Stimulated activated naive CD8-positive, alpha-beta T cell treated with anti-CD3 and anti-CD28 coated beads, Interleukin-15, Interleukin-2, amounts not matched to agents 100 ng/mL and 50 ng/mL, for 24 hours (primary cell): Measurements from ENCODE around the gene PSENEN.
"Not testable (repeated sequence)": the region's sequence is repeated elsewhere in the genome, so short reads cannot be mapped to it uniquely, and the experiment has no call there.

Experiments used
- H3K27ac Mint-ChIP-seq: one replicate; pipeline ENCODE4 v1.8.0; 2021; ENCODE audit warnings: mild to moderate bottlenecking, mixed read lengths
- H3K27me3 Mint-ChIP-seq: one replicate; pipeline ENCODE4 v1.8.0; 2021; ENCODE audit warnings: mixed read lengths
- H3K36me3 Mint-ChIP-seq: one replicate; pipeline ENCODE4 v1.8.0; 2021; ENCODE audit warnings: low read depth, mixed read lengths
- H3K4me1 Mint-ChIP-seq: one replicate; pipeline ENCODE4 v1.8.0; 2021; ENCODE audit warnings: low read depth, mixed read lengths
- H3K4me3 Mint-ChIP-seq: one replicate; pipeline ENCODE4 v1.8.0; 2021; ENCODE audit warnings: mild to moderate bottlenecking, mixed read lengths
- H3K9me3 Mint-ChIP-seq: one replicate; pipeline ENCODE4 v1.8.0; 2021; ENCODE audit warnings: mixed read lengths

Gene PSENEN

DNA sequence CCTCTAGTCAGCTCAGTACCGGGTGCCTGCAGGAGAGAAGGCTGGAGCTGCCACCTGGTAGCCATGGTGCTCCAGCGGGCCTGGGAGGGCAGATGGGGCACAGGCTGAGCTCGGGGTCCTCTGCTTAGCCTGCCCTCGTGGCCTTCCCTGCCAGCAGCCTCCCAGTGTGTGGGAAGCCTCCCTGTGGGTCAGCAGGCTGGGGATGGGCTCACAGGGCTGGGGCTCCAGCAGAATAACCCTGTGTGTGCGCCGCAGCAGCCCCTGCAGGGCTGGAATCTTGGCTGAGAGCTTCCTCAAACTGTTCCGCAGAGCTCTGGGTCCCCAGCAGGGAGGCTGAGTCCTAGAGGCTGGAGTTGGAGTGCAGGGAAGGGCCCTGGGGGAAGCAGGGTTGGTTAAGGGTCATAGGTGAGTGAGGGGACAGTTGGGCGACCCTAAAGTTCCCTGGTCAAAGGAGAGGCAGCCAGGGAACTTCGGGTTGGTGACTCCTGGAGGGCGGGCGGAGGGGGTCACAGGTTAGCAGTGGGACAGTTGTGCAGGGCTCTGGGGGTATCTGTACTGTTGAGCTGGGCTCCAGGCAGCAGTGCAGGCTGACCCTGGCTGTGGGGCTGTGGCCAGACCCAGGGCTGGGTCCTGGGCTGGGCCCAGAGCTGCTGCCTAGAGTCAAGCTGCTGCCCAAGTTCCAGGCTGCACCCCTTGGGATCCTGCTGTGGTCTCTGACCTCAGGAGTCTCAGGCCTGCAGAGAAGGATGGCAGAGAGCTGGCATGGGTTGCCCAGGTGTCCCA is 43.9 kb downstream of the PSENEN start:
- no peaks in the 10 kb centered on the region for H3K27me3 Mint-ChIP-seq
- H3K36me3 Mint-ChIP-seq = no peaks in the 10 kb centered on the region
- H3K4me1 Mint-ChIP-seq = no peaks in the 10 kb centered on the region
- no peak overlapping the region for H3K27ac Mint-ChIP-seq
- H3K9me3 Mint-ChIP-seq = no peaks in the 10 kb centered on the region
- H3K4me3 Mint-ChIP-seq = no peak overlapping the region

DNA sequence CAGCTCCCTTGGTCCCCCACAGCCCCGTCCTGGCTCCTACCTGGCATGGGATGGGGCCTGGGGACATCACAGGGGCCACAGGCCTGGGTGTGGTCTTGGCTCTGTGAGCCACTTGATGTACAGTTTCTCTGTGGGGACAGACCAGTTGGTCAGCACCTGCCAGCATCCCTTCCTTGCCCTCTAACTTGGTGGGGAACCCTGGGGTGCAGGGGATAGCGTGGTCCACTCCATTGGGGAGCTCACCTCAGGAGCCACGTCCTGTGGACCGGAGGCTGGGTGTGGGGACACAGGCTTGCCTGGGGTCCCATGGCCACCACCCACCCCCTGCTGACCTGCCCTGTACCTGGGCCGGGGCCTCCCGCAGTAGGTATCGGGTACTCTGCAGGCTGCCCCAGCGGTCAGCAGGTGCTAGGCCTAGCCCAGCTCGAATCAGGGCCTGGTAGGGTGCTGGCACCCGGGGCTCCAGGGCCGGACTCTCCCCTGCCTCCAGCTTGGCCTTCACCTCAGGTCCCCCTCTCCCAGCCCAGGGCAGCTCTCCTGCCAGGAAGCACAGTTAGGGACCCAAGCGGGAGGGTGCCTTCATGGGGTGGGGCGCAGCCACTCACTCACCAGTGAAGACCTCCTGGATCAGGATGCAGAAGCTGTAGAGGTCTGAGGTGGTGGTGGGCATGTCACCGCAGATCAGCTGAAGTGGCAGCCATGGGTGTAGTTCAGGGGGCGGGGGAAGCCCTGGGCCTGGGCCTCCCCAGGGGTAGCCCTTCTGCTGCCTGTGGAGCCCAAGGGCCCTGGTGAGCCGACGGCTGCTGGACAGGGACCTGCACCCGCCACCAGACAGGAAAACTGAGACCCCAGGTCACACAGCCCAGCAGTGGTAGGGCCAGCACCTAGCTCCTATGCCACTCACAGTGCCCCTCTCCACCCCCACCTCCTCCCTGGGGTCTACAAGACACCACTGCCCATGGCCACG is 44.8 kb downstream of the PSENEN start:
- no peak overlapping the region for H3K4me3 Mint-ChIP-seq
- H3K27ac Mint-ChIP-seq = no peak overlapping the region
- no peaks in the 10 kb centered on the region for H3K36me3 Mint-ChIP-seq
- no peaks in the 10 kb centered on the region for H3K27me3 Mint-ChIP-seq
- H3K4me1 Mint-ChIP-seq = no peaks in the 10 kb centered on the region
- no peaks in the 10 kb centered on the region for H3K9me3 Mint-ChIP-seq

DNA sequence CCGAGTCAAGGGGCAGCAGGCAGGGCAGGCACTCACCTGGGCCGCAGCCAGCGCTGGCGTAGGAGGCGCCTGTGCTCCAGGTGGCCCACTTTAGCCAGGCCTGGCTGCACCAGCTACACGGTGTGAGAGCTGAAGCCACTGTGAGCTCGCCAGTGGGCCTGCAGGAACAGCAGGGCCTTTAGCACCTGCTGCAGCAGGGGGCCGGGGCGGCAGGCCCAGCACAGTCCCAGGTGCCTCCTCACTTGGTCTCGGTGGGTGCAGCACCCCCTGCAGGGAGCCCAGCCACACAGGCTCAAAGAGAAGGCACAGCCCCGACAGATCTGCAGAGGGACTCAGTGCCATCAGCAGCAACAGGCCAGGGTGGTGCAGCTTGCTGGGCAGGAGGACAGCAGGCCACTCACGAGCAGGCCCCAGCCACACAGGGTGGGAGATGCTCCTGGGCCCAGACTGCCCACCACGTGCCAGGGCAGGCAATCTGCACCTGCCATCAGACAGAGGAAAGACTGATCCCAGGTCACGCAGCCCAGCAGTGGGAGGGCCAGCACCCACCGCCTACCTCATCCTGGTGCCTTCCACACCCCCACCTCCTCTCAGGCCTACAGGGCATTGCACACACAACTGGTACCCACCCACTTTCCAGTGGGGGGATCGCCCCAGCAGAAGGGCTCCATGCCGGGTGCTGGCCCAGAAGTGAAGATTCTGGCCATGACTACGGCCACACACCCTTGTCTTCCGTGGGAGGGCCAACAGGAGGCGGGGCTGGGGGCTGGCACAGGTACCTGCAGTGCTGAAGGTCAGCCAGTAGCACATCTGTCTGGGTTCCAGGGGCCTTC is 45.7 kb downstream of the PSENEN start:
- no peak overlapping the region for H3K27ac Mint-ChIP-seq
- no peaks in the 10 kb centered on the region for H3K9me3 Mint-ChIP-seq
- no peaks in the 10 kb centered on the region for H3K36me3 Mint-ChIP-seq
- H3K4me3 Mint-ChIP-seq = no peak overlapping the region
- H3K27me3 Mint-ChIP-seq = peaks cover 5% of the 10 kb centered on the region
- H3K4me1 Mint-ChIP-seq = no peaks in the 10 kb centered on the region

- Mint-ChIP-seq H3K4me3 (no peak overlapping the region), H3K27me3 (peaks cover 11% of the 10 kb centered on the region), H3K4me1 (no peaks in the 10 kb centered on the region), H3K36me3 (no peaks in the 10 kb centered on the region), H3K9me3 (no peaks in the 10 kb centered on the region), H3K27ac (no peak overlapping the region)
Measured at GRCh38 chr19:35791814-35792279, 46.4 kb downstream of the PSENEN start.

GRCh38 chr19:35792312-35792711 is 46.9 kb downstream of the PSENEN start:
- Mint-ChIP-seq H3K4me1 (no peaks in the 10 kb centered on the region), H3K27ac (no peak overlapping the region), H3K36me3 (no peaks in the 10 kb centered on the region), H3K4me3 (no peak overlapping the region), H3K9me3 (no peaks in the 10 kb centered on the region), H3K27me3 (peaks cover 16% of the 10 kb centered on the region)

- Mint-ChIP-seq H3K27me3 (peaks cover 18% of the 10 kb centered on the region), H3K4me1 (no peaks in the 10 kb centered on the region)
Measured at GRCh38 chr19:35792888-35793287, 47.4 kb downstream of the PSENEN start.

GRCh38 chr19:35793381-35794165 is 48.1 kb downstream of the PSENEN start:
- no peaks in the 10 kb centered on the region for H3K36me3 Mint-ChIP-seq
- H3K27me3 Mint-ChIP-seq = peaks cover 22% of the 10 kb centered on the region
- no peak overlapping the region for H3K27ac Mint-ChIP-seq
- H3K4me1 Mint-ChIP-seq = no peaks in the 10 kb centered on the region
- H3K9me3 Mint-ChIP-seq = no peaks in the 10 kb centered on the region
- H3K4me3 Mint-ChIP-seq = no peak overlapping the region

More at GRCh38 chr19:35792888-35793287, 47.4 kb downstream of the PSENEN start:
- no peaks in the 10 kb centered on the region for H3K9me3 Mint-ChIP-seq
- no peaks in the 10 kb centered on the region for H3K36me3 Mint-ChIP-seq
- no peak overlapping the region for H3K4me3 Mint-ChIP-seq
- H3K27ac Mint-ChIP-seq = no peak overlapping the region

GRCh38 chr19:35795564-35795963 is 50.1 kb downstream of the PSENEN start:
- not testable (repeated sequence) for H3K4me1 Mint-ChIP-seq, H3K9me3 Mint-ChIP-seq, H3K27ac Mint-ChIP-seq, H3K4me3 Mint-ChIP-seq, H3K36me3 Mint-ChIP-seq
- H3K27me3 Mint-ChIP-seq = peaks cover 22% of the 10 kb centered on the region
